AG09309 (cell line): ENCODE results near the gene NDUFA5.
A peak's percentile ranks its signal among the peaks of the same experiment; 100 is the strongest.

Source experiments
- DNase-seq: peaks from one replicate; pipeline ENCODE4 v3.0.0-alpha.2; 2010; ENCODE audit warnings: low read depth
- H3K4me3 ChIP-seq: 2 replicates; pipeline ENCODE4 v1.5.1; 2011; ENCODE audit warnings: mild to moderate bottlenecking, low read depth, low read length, moderate library complexity; ENCODE audit not compliant: control insufficient read depth
- TF ChIP-seq, protein P1 (sequence below): IDR thresholded peaks from 2 replicates; pipeline ENCODE4 v1.5.1; 2011; ENCODE audit warnings: mild to moderate bottlenecking, low read depth, low read length, inconsistent platforms; ENCODE audit not compliant: insufficient read depth, control insufficient read depth; ENCODE audit errors: missing control alignments

Gene NDUFA5

DNA sequence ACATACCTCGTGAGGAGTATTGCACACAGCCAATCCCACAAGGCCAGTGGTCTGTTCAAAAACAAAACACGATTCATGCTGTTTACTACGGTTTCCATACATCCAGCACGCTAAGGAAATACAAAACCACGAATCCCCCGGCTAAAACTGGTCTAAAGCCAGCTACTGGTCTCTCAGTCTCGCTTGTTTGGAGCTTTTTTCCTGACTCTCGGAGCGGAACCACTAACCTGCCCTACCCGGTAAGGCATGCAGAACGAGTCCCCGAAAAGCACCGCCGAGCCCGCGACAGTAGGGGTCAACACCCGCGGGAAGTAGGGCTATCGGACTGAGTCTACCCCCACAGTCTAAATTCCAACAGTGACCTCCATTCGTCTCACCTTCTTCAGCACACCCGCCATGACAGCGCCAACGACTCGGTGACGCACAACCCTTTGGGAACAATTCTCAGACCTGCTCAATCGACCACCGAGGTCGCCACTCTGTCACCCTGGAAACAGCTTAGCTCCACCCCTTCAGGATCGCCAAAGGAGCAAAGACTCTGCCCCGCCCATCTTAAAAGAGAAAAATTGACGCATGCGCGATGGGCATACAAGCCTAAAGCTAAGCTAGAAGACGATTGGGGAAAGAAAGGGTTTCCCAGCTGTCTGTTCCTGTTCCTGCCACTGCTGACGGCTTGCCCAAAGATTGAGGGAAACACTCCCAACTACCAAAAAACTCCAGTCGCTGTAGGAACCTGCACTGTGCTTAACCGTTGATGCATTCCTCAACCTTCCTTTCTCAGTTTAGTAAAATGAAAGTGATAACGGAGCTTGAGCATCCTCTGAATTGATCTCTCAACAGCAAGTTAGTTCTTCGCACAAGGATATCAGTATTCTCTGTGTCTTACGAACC lies at the start of gene NDUFA5:
Gene NDUFA5, minus strand, starts transcription at position 421 of the 891 bp plus-strand sequence. Its CDS starts 23 bp downstream, at position 398.
- H3K4me3 ChIP-seq = peak within 1 kb of the TSS; percentile 94
- TF ChIP-seq, protein P1, sequence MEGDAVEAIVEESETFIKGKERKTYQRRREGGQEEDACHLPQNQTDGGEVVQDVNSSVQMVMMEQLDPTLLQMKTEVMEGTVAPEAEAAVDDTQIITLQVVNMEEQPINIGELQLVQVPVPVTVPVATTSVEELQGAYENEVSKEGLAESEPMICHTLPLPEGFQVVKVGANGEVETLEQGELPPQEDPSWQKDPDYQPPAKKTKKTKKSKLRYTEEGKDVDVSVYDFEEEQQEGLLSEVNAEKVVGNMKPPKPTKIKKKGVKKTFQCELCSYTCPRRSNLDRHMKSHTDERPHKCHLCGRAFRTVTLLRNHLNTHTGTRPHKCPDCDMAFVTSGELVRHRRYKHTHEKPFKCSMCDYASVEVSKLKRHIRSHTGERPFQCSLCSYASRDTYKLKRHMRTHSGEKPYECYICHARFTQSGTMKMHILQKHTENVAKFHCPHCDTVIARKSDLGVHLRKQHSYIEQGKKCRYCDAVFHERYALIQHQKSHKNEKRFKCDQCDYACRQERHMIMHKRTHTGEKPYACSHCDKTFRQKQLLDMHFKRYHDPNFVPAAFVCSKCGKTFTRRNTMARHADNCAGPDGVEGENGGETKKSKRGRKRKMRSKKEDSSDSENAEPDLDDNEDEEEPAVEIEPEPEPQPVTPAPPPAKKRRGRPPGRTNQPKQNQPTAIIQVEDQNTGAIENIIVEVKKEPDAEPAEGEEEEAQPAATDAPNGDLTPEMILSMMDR = no peak
- peak; percentile 98 for DNase-seq

DNA sequence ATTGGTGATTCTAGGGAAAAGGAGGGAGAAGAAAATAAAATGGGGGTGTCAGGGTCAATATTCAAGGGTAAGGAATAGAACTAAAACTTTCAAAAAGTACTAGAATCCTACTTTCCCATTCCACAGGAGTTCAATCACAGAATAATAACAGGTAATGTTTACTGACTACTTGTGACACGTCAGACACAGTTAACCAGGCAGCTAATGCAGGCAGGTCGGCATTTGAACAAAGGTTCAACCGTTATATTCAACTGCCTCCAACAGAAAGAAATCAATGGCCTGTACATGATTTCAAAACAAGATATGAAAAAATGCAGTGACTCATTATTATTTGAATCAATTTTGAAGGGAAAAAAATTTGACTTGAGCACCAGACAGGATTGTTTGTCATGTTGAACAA lies 47.1 kb upstream of the NDUFA5 start:
- no peak for DNase-seq
- H3K4me3 ChIP-seq = no peak overlapping the region
- TF ChIP-seq, protein P1 = no peak

DNA sequence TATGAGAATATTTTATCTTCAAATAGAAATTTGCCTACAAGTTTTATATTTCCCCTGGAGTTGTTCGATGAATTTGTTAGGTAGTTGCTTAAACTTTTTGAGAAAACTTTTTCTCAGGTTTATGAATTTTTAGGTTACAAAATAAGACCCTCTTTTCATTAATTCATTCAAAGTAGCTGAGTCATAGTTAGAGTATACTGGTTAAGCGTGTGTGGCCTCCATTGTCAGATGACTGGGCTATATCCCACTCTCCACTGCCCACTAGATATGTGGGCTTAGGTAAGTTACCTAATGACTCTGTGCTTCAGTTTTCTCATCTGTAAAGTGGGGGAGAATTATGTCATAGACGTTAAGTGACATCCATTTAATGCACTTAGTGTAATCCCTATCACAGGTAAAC lies 45.0 kb upstream of the NDUFA5 start:
- TF ChIP-seq, protein P1 = no peak
- no peak for DNase-seq
- no peak overlapping the region for H3K4me3 ChIP-seq

DNA sequence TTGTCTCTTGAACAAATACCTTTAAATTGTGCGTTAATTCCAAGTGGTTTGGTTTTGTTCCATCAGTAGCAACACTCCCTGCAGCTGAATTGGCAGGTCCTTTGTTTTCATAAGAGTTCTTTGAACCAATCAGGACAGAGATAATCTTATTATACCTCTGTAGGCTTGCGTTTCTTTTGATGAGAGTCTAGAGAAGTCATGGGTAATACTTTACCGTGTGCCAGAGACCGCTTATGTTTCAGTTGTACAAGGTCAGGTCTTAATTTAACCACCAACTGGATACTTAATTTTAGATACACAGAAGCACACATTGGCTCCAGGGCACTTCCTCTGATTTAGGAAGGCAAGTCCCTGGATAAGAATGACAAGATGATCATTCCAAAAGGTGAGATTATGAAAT lies 43.9 kb upstream of the NDUFA5 start, which contains the start of gene ASB15:
Gene ASB15, plus strand, starts transcription at position 292 of the 400 bp plus-strand sequence. CDS start 12,682 bp downstream, outside the sequence.
- TF ChIP-seq, protein P1 = no peak
- no peak for DNase-seq
- no peak within 1 kb of the TSS for H3K4me3 ChIP-seq

DNA sequence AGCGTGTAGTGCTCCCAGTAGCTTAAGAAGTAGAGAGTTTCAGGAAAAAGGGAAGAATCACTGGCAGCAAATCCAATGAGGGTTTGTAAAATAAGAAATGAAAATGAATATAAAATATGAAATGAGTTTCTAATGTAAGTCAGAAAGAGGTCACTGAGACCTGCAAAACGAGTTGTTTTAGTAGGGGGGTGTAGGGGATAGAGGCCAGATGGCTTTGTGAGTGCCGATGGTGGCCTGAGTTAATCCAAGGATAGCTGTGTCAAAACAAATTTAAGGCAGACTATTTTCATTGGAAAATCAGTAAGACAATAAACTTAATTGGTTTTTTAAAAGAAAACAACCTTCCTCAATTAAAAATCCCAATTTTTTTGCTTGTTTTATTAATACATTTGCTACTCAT lies 43.3 kb upstream of the NDUFA5 start:
- TF ChIP-seq, protein P1 = no peak
- no peak overlapping the region for H3K4me3 ChIP-seq
- DNase-seq = no peak

DNA sequence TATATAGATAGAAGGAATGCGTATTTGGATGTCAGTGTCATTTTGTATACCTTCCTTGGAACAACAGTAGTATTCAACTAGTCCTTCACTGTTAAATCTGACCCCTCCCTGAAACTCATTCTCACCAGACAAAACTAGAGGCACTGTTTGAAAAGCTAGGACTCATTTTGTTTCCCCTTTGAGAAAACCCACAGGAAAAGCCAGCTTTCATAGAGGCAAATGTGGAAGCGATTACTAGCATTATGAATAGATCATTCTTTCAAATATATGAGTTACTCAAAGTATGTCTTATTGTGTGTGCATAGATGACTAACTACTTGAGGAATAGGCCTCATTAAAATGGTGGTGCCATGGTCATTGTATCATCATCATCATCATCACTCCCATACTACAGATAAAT lies 42.1 kb upstream of the NDUFA5 start:
- TF ChIP-seq, protein P1 = no peak
- DNase-seq = no peak
- H3K4me3 ChIP-seq = no peak overlapping the region

DNA sequence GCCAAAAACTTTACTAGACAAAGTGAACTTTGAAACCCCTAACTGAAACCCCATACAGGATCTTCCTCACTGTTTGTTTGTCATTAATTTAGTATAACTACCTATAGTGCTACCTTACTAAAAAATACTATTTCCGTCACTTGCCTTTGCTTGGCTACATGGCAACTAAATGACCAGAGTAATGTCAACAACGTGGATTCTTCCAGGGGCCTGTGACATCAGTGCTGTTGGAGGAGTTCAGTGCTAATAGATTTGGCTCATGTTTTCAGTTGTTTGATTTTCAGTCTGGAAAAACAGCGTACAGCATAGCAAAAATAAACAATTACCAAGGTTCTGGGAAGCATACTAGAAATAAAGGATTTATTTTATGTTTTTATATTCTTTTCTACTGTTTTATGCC lies 41.0 kb upstream of the NDUFA5 start:
- no peak overlapping the region for H3K4me3 ChIP-seq
- DNase-seq = no peak
- TF ChIP-seq, protein P1 = no peak
